Coronary artery (tissue), 2 donors: ENCODE results near the gene SCYL1.

Source experiments
- DNase-seq: peaks from one replicate; pipeline ENCODE4 v3.0.0-alpha.2; 2017; ENCODE audit warnings: low spot score
- H3K27ac ChIP-seq, 2 donors: fragments of 200-600 bp; sonication (generic); one replicate each; pipeline ENCODE4 v1.5.1; 2016 to 2019
- H3K4me3 ChIP-seq: fragments of 200-600 bp; sonication (generic); 2 replicates; pipeline ENCODE4 v1.5.1; 2016; ENCODE audit warnings: mild to moderate bottlenecking, moderate library complexity
- TF ChIP-seq, protein P1 (sequence below): fragments of 200-600 bp; sonication (generic); IDR thresholded peaks from one replicate; pipeline ENCODE4 v1.5.1; 2019; ENCODE audit warnings: antibody characterized with exemption

The SCYL1 gene

DNA sequence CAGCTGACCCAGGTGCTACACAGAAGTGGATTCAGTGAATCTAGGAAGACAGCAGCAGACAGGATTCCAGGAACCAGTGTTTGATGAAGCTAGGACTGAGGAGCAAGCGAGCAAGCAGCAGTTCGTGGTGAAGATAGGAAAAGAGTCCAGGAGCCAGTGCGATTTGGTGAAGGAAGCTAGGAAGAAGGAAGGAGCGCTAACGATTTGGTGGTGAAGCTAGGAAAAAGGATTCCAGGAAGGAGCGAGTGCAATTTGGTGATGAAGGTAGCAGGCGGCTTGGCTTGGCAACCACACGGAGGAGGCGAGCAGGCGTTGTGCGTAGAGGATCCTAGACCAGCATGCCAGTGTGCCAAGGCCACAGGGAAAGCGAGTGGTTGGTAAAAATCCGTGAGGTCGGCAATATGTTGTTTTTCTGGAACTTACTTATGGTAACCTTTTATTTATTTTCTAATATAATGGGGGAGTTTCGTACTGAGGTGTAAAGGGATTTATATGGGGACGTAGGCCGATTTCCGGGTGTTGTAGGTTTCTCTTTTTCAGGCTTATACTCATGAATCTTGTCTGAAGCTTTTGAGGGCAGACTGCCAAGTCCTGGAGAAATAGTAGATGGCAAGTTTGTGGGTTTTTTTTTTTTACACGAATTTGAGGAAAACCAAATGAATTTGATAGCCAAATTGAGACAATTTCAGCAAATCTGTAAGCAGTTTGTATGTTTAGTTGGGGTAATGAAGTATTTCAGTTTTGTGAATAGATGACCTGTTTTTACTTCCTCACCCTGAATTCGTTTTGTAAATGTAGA is 24.3 kb upstream of the SCYL1 start:
- DNase-seq: no peak

DNA sequence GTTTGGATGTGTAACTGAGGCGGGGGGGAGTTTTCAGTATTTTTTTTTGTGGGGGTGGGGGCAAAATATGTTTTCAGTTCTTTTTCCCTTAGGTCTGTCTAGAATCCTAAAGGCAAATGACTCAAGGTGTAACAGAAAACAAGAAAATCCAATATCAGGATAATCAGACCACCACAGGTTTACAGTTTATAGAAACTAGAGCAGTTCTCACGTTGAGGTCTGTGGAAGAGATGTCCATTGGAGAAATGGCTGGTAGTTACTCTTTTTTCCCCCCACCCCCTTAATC is 23.8 kb upstream of the SCYL1 start:
- DNase-seq: no peak
- Histone ChIP-seq H3K27ac (peak overlapping the region; percentile 97), H3K4me3 (peak overlapping the region; percentile 88)
- TF ChIP-seq, protein P1, sequence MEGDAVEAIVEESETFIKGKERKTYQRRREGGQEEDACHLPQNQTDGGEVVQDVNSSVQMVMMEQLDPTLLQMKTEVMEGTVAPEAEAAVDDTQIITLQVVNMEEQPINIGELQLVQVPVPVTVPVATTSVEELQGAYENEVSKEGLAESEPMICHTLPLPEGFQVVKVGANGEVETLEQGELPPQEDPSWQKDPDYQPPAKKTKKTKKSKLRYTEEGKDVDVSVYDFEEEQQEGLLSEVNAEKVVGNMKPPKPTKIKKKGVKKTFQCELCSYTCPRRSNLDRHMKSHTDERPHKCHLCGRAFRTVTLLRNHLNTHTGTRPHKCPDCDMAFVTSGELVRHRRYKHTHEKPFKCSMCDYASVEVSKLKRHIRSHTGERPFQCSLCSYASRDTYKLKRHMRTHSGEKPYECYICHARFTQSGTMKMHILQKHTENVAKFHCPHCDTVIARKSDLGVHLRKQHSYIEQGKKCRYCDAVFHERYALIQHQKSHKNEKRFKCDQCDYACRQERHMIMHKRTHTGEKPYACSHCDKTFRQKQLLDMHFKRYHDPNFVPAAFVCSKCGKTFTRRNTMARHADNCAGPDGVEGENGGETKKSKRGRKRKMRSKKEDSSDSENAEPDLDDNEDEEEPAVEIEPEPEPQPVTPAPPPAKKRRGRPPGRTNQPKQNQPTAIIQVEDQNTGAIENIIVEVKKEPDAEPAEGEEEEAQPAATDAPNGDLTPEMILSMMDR: no peak

More for the DNA sequence above, 24.3 kb upstream of the SCYL1 start:
- peak overlapping the region; percentile 88 for H3K4me3 ChIP-seq
- TF ChIP-seq, protein P1: no peak
- peak overlapping the region; percentile 97 for H3K27ac ChIP-seq

DNA sequence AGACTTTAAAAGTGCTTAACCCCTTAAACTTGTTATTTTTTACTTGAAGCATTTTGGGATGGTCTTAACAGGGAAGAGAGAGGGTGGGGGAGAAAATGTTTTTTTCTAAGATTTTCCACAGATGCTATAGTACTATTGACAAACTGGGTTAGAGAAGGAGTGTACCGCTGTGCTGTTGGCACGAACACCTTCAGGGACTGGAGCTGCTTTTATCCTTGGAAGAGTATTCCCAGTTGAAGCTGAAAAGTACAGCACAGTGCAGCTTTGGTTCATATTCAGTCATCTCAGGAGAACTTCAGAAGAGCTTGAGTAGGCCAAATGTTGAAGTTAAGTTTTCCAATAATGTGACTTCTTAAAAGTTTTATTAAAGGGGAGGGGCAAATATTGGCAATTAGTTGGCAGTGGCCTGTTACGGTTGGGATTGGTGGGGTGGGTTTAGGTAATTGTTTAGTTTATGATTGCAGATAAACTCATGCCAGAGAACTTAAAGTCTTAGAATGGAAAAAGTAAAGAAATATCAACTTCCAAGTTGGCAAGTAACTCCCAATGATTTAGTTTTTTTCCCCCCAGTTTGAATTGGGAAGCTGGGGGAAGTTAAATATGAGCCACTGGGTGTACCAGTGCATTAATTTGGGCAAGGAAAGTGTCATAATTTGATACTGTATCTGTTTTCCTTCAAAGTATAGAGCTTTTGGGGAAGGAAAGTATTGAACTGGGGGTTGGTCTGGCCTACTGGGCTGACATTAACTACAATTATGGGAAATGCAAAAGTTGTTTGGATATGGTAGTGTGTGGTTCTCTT is 23.2 kb upstream of the SCYL1 start:
- TF ChIP-seq, protein P1: no peak
- Histone ChIP-seq H3K27ac (peak overlapping the region; percentile 97), H3K4me3 (peak overlapping the region; percentile 88)
- DNase-seq: no peak

DNA sequence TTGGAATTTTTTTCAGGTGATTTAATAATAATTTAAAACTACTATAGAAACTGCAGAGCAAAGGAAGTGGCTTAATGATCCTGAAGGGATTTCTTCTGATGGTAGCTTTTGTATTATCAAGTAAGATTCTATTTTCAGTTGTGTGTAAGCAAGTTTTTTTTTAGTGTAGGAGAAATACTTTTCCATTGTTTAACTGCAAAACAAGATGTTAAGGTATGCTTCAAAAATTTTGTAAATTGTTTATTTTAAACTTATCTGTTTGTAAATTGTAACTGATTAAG is 22.7 kb upstream of the SCYL1 start:
- Histone ChIP-seq H3K27ac (peak overlapping the region; percentile 97), H3K4me3 (peak overlapping the region; percentile 88)
- no peak for DNase-seq
- TF ChIP-seq, protein P1: no peak

DNA sequence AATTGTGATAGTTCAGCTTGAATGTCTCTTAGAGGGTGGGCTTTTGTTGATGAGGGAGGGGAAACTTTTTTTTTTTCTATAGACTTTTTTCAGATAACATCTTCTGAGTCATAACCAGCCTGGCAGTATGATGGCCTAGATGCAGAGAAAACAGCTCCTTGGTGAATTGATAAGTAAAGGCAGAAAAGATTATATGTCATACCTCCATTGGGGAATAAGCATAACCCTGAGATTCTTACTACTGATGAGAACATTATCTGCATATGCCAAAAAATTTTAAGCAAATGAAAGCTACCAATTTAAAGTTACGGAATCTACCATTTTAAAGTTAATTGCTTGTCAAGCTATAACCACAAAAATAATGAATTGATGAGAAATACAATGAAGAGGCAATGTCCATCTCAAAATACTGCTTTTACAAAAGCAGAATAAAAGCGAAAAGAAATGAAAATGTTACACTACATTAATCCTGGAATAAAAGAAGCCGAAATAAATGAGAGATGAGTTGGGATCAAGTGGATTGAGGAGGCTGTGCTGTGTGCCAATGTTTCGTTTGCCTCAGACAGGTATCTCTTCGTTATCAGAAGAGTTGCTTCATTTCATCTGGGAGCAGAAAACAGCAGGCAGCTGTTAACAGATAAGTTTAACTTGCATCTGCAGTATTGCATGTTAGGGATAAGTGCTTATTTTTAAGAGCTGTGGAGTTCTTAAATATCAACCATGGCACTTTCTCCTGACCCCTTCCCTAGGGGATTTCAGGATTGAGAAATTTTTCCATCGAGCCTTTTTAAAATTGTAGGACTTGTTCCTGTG is 22.1 kb upstream of the SCYL1 start:
- Histone ChIP-seq H3K4me3 (peak overlapping the region; percentile 88), H3K27ac (peak overlapping the region; percentile 97)
- TF ChIP-seq, protein P1: no peak
- DNase-seq: no peak

DNA sequence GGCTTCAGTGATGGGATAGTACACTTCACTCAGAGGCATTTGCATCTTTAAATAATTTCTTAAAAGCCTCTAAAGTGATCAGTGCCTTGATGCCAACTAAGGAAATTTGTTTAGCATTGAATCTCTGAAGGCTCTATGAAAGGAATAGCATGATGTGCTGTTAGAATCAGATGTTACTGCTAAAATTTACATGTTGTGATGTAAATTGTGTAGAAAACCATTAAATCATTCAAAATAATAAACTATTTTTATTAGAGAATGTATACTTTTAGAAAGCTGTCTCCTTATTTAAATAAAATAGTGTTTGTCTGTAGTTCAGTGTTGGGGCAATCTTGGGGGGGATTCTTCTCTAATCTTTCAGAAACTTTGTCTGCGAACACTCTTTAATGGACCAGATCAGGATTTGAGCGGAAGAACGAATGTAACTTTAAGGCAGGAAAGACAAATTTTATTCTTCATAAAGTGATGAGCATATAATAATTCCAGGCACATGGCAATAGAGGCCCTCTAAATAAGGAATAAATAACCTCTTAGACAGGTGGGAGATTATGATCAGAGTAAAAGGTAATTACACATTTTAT is 21.4 kb upstream of the SCYL1 start:
- Histone ChIP-seq H3K27ac (peak overlapping the region; percentile 97), H3K4me3 (peak overlapping the region; percentile 88)
- TF ChIP-seq, protein P1: no peak
- DNase-seq: no peak
